SK-MEL-5 (cell line): ENCODE data around the gene DTX2. TPM values are rescaled to one million over a fixed set of nuclear protein-coding genes. Genes with fewer than 3 reads are reported as not detected.
"Not testable (repeated sequence)": the region's sequence is repeated elsewhere in the genome, so short reads cannot be mapped to it uniquely, and the experiment has no call there.

ENCODE experiments used
- DNase-seq: peaks from one replicate; pipeline ENCODE4 v3.0.0-alpha.2; 2016; ENCODE audit warnings: low read depth, low spot score
- in situ Hi-C: cut with HindIII; loops from 2 replicates; pipeline ENCODE4 v1.10.0; 2016; ENCODE audit warnings: low sequenced_read_pairs, high pct_unique_total_duplicates, low pct_unique_long_range_greater_than_20kb
- total RNA-seq: library from RNA; depleted of rRNA; stranded (reverse); fragments of >200 nt; shearing (Covaris generic); gene quantifications from 2 replicates; pipeline ENCODE4 v1.2.3, GENCODE V29; 2014

DTX2 gene
- total RNA-seq, 1 experiment from 2014 or later, result 12.8 TPM

GRCh38 chr7:76476742-76477474, 15.4 kb downstream of the DTX2 start:
- DNase-seq, in situ Hi-C loops: not testable (repeated sequence)

- DNase-seq, in situ Hi-C loops: not testable (repeated sequence)
These were observed 18.1 kb downstream of the DTX2 start for GRCh38 chr7:76479628-76480027.

- not testable (repeated sequence) for DNase-seq
These were observed 19.1 kb downstream of the DTX2 start for GRCh38 chr7:76480403-76481253.

GRCh38 chr7:76482660-76483059, 21.2 kb downstream of the DTX2 start:
- in situ Hi-C loops, DNase-seq: not testable (repeated sequence)

More at GRCh38 chr7:76480403-76481253, 19.1 kb downstream of the DTX2 start:
- in situ Hi-C loops, result not testable (repeated sequence)

GRCh38 chr7:76483081-76483480, 21.6 kb downstream of the DTX2 start:
- in situ Hi-C loops, DNase-seq: not testable (repeated sequence)

GRCh38 chr7:76484456-76484855, 22.9 kb downstream of the DTX2 start:
- DNase-seq, in situ Hi-C loops: not testable (repeated sequence)

GRCh38 chr7:76485822-76486610, 24.5 kb downstream of the DTX2 start:
- DNase-seq, in situ Hi-C loops: not testable (repeated sequence)

- DNase-seq, in situ Hi-C loops: not testable (repeated sequence)
These were observed 25.1 kb downstream of the DTX2 start for GRCh38 chr7:76486618-76487017.

- DNase-seq, in situ Hi-C loops: not testable (repeated sequence)
These were observed 26.5 kb downstream of the DTX2 start for GRCh38 chr7:76487969-76488368.

- in situ Hi-C loops, DNase-seq: not testable (repeated sequence)
These were observed 30.6 kb downstream of the DTX2 start for GRCh38 chr7:76492139-76492538.

- in situ Hi-C loops, DNase-seq: not testable (repeated sequence)
These were observed 34.2 kb downstream of the DTX2 start for GRCh38 chr7:76495717-76496116.

- DNase-seq, in situ Hi-C loops: not testable (repeated sequence)
These were observed 36.5 kb downstream of the DTX2 start for GRCh38 chr7:76497918-76498582.

GRCh38 chr7:76498583-76499200, 37.2 kb downstream of the DTX2 start:
- in situ Hi-C loops, result not testable (repeated sequence)

GRCh38 chr7:76499201-76499923, 37.9 kb downstream of the DTX2 start:
- in situ Hi-C loops, DNase-seq: not testable (repeated sequence)

More at GRCh38 chr7:76498583-76499200, 37.2 kb downstream of the DTX2 start:
- not testable (repeated sequence) for DNase-seq

- DNase-seq, in situ Hi-C loops: not testable (repeated sequence)
These were observed 38.4 kb downstream of the DTX2 start for GRCh38 chr7:76499924-76500241.

- in situ Hi-C loops, result not testable (repeated sequence)
These were observed 40.7 kb downstream of the DTX2 start for GRCh38 chr7:76502224-76502623.

More at GRCh38 chr7:76502224-76502623, 40.7 kb downstream of the DTX2 start:
- not testable (repeated sequence) for DNase-seq
